HG03196 (cell line): ENCODE results near the gene IDH2.

ENCODE experiments used
- ATAC-seq: cut with Tn5 transposase; IDR thresholded peaks from one replicate; pipeline ENCODE4 v1.9.1; 2021; ENCODE audit not compliant: unreplicated experiment

Gene IDH2

GRCh38 chr15:90044916-90045371 is 57.3 kb downstream of the IDH2 start:
- ATAC-seq, result no peak

GRCh38 chr15:90044191-90044590 is 58.1 kb downstream of the IDH2 start:
- no peak for ATAC-seq

- no peak for ATAC-seq
These were observed 58.7 kb downstream of the IDH2 start for GRCh38 chr15:90043530-90044010.

GRCh38 chr15:90042766-90043529 is 59.3 kb downstream of the IDH2 start:
- ATAC-seq, result no peak

- no peak for ATAC-seq
These were observed 59.9 kb downstream of the IDH2 start for GRCh38 chr15:90042356-90042755.

GRCh38 chr15:90040618-90041017 is 61.6 kb downstream of the IDH2 start:
- no peak for ATAC-seq

GRCh38 chr15:90039996-90040395 is 62.3 kb downstream of the IDH2 start:
- ATAC-seq, result no peak

- no peak for ATAC-seq
These were observed 63.6 kb downstream of the IDH2 start for GRCh38 chr15:90038632-90039095.

- ATAC-seq, result no peak
These were observed 64.2 kb downstream of the IDH2 start for GRCh38 chr15:90037961-90038631.

- ATAC-seq, result no peak
These were observed 64.8 kb downstream of the IDH2 start for GRCh38 chr15:90037511-90037860.

- no peak for ATAC-seq
These were observed 65.3 kb downstream of the IDH2 start for GRCh38 chr15:90036806-90037510.

GRCh38 chr15:90036343-90036742 is 65.9 kb downstream of the IDH2 start:
- no peak for ATAC-seq

- no peak for ATAC-seq
These were observed 66.4 kb downstream of the IDH2 start for GRCh38 chr15:90035840-90036230.

GRCh38 chr15:90035095-90035839 is 67.0 kb downstream of the IDH2 start:
- ATAC-seq, result no peak

GRCh38 chr15:90033448-90033847 is 68.8 kb downstream of the IDH2 start:
- ATAC-seq, result no peak
